HCT116 (cell line): ENCODE results near the gene NUDT4B. TPM values are rescaled to one million over a fixed set of nuclear protein-coding genes. Genes with fewer than 3 reads are reported as not detected.
"Not testable (repeated sequence)": the region's sequence is repeated elsewhere in the genome, so short reads cannot be mapped to it uniquely, and the experiment has no call there.

Experiments
- ATAC-seq: fragments of 200-7000 bp; cut with Tn5 transposase; 2 replicates; pipeline ENCODE4 v1.9.1; 2020; ENCODE audit warnings: mild to moderate bottlenecking, moderate library complexity
- BruUV-seq: library from RNA; stranded (reverse); fragments of 400-500 nt; replicated peaks from 2 replicates; lab custom pipeline; 2021; lab: Mats Ljungman, UMichigan
- CTCF ChIA-PET: fragments of 300-600 bp; sonication (Branson Sonifier 250); formaldehyde crosslinking; loops from one replicate; lab custom pipeline; 2021; ENCODE audit warnings: antibody characterized with exemption; lab: Charles Lee
- POLR2A ChIA-PET: fragments of 300-600, 350-600 bp; sonication (Branson Sonifier 250); formaldehyde crosslinking; loops from one replicate; lab custom pipeline; 2021; ENCODE audit warnings: antibody characterized with exemption; lab: Charles Lee
- RAD21 ChIA-PET, 2 experiments: fragments of 300-600 bp; sonication (Branson Sonifier 250); formaldehyde crosslinking; loops; one replicate each; lab custom pipeline; 2023; ENCODE audit warnings: low total read pairs in 2 of 2; ENCODE audit not compliant: uncharacterized antibody in 2 of 2, unreplicated experiment in 2 of 2, low non-redundant PET in 1 of 2; lab: Charles Lee
- DNase-seq: peaks from one replicate; pipeline ENCODE4 v3.0.0-alpha.2; 2010; ENCODE audit warnings: low read depth, low spot score
- H2AFZ ChIP-seq: fragments of 200-600 bp; shearing (Covaris generic), sonication (generic); 2 replicates; pipeline ENCODE4 v1.6.1; 2017; ENCODE audit warnings: low read depth, mixed run types, mixed read lengths, antibody characterized with exemption, low read length; ENCODE audit not compliant: poor library complexity, severe bottlenecking
- H3K27ac ChIP-seq: 2 replicates; pipeline ENCODE4 v1.5.1; 2012; ENCODE audit warnings: low read depth, low read length
- H3K27me3 ChIP-seq: fragments of 200-600 bp; sonication (generic); 2 replicates; pipeline ENCODE4 v1.6.1; 2016; ENCODE audit warnings: mixed run types, low read length, mixed read lengths; ENCODE audit not compliant: insufficient read depth
- H3K36me3 ChIP-seq, 2 experiments: fragments of 200-500 bp in 1 of 2; fragments of 200-600 bp in 1 of 2; sonication (Bioruptor generic) in 1 of 2; sonication (generic) in 1 of 2; 2 replicates each; pipeline versions ENCODE4 v1.5.1 to v1.6.1; 2014 to 2016; ENCODE audit warnings: low read length in 2 of 2, inconsistent platforms in 1 of 2, mixed read lengths in 1 of 2, mixed run types in 1 of 2; ENCODE audit not compliant: insufficient read depth in 2 of 2, control insufficient read depth in 1 of 2
- H3K4me1 ChIP-seq, 2 experiments: fragments of 200-600 bp in 1 of 2; sonication (generic) in 1 of 2; 2 replicates each; pipeline versions ENCODE4 v1.5.1 to v1.6.1; 2012 to 2017; ENCODE audit warnings: low read length in 2 of 2, inconsistent platforms in 1 of 2, mild to moderate bottlenecking in 1 of 2, mixed read lengths in 1 of 2, mixed run types in 1 of 2, moderate library complexity in 1 of 2; ENCODE audit not compliant: insufficient read depth in 2 of 2, control insufficient read depth in 1 of 2
- H3K4me2 ChIP-seq: fragments of 200-600 bp; sonication (generic); 2 replicates; pipeline ENCODE4 v1.6.1; 2017; ENCODE audit warnings: mixed run types, low read length, mixed read lengths
- H3K4me3 ChIP-seq, 2 experiments: fragments of 200-600 bp in 1 of 2; sonication (generic) in 1 of 2; replicated peaks in 1 of 2; 2 replicates each; pipeline ENCODE4 v1.5.1; 2011 to 2016; ENCODE audit warnings: low read length in 2 of 2, control low read depth in 1 of 2, low read depth in 1 of 2, mild to moderate bottlenecking in 1 of 2, mixed read lengths in 1 of 2, mixed run types in 1 of 2
- H3K79me2 ChIP-seq: fragments of 200-600 bp; sonication (generic); 2 replicates; pipeline ENCODE4 v1.6.1; 2017; ENCODE audit warnings: mild to moderate bottlenecking, mixed run types, low read length, moderate library complexity, mixed read lengths; ENCODE audit not compliant: insufficient read depth
- H3K9ac ChIP-seq: fragments of 200-600 bp; sonication (generic); 2 replicates; pipeline ENCODE4 v1.6.1; 2016; ENCODE audit warnings: low read length, mixed read lengths
- H3K9me2 ChIP-seq: fragments of 200-600 bp; sonication (generic), shearing (Covaris generic); 2 replicates; pipeline ENCODE4 v1.6.1; 2017; ENCODE audit warnings: mixed run types, mild to moderate bottlenecking, moderate library complexity; ENCODE audit not compliant: insufficient read depth
- H3K9me3 ChIP-seq, 2 experiments: fragments of 200-500 bp in 1 of 2; fragments of 200-600 bp in 1 of 2; sonication (Bioruptor generic) in 1 of 2; sonication (generic) in 1 of 2; 2 replicates each; pipeline ENCODE4 v1.6.1; 2014 to 2017; ENCODE audit warnings: low read length in 2 of 2, mixed read lengths in 2 of 2, inconsistent platforms in 1 of 2, low read depth in 1 of 2, mild to moderate bottlenecking in 1 of 2, mixed run types in 1 of 2, moderate library complexity in 1 of 2; ENCODE audit not compliant: control insufficient read depth in 1 of 2, insufficient read depth in 1 of 2
- H4K20me1 ChIP-seq: fragments of 200-600 bp; sonication (generic), shearing (Covaris generic); 2 replicates; pipeline ENCODE4 v1.6.1; 2017; ENCODE audit warnings: mixed run types, mild to moderate bottlenecking, moderate library complexity; ENCODE audit not compliant: insufficient read depth
- intact Hi-C: fragments of 100-400 bp; cut with micrococcal nuclease; formaldehyde crosslinking; loops from 2 replicates; pipeline ENCODE4 v1.10.0; 2022
- total RNA-seq: library from RNA; stranded (reverse); gene quantifications from one replicate; pipeline ENCODE4 v1.2.1, GENCODE V29; 2021; ENCODE audit not compliant: unreplicated experiment

NUDT4B gene
- total RNA-seq, 1 experiment from 2014 or later = 0.74 TPM

DNA sequence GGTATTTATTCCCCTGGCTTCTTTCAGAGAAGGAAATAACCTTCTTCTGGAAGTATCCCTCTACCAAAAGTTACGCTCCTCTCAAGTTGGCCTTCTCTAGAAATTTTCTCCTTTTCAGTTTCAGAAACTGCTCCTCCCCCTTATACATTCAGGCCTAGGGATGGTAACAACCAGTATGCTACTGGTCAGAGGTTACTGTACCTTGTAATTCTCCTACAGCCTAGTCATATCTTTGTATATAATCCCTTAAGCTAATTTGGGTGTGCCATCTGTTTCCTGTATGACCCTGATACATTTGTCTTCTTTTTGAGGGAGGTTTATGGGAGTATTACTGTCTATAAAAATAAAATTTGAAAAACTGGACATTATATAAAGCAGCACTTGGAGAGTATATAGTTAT is 29.1 kb downstream of the NUDT4B start:
- intact Hi-C loops, ATAC-seq, H3K79me2 ChIP-seq, H3K36me3 ChIP-seq, BruUV-seq, H3K9me3 ChIP-seq, CTCF ChIA-PET, H3K27ac ChIP-seq, POLR2A ChIA-PET, H3K27me3 ChIP-seq, H3K4me3 ChIP-seq, DNase-seq, H3K9me2 ChIP-seq, H2AFZ ChIP-seq, H3K4me1 ChIP-seq, RAD21 ChIA-PET, H3K9ac ChIP-seq, H4K20me1 ChIP-seq, H3K4me2 ChIP-seq: not testable (repeated sequence)

DNA sequence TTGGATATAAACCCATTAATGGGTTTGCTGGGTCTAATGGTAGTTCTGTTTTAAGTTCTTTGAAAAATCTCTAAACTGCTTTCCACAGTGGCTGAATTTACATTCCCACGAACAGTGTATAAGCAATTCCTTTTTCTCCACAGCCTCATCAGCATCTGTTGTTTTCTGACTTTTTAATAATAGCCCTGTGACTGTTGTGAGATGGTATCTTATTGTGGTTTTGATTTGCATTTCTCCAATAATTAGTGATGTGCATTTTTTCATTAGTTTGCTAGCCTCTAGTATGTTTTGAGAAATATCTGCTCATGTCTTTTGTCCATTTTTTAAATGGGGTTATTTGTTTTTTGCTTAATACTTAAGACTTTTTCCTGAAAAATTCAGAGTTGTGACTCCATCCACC is 31.8 kb downstream of the NUDT4B start:
- RAD21 ChIA-PET = not testable (repeated sequence)

DNA sequence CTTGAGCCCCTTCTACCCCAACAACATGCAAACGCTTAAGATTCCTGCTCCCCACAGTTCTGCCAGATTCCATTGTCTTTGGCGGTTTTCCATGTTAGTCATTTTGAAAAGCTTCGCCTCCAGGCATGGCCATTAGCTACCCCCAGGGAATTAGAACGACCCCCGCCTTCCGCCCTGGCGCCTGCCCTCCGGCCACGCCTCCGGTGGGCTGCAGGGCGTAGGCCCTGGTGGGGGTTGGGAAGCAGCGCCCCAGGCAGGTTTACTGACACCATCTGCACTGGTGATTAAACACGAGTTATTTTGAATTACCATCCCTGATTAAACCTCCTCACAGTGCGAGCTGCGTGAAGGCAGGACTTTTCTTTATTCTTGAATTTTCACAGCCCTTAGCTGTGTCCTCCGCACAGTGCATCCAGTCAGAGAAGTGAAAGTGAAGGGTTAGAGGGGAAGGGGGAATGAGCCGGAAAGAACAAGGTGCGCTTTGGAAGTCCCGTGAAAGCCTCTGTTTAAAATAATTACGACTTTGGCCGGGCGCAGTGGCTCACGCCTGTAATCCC is 43.0 kb downstream of the NUDT4B start:
- CTCF ChIA-PET, intact Hi-C loops, H3K36me3 ChIP-seq, H3K4me3 ChIP-seq, H3K27ac ChIP-seq, H3K9me3 ChIP-seq, ATAC-seq, H3K79me2 ChIP-seq, H3K4me2 ChIP-seq, RAD21 ChIA-PET, H3K9ac ChIP-seq, H3K27me3 ChIP-seq, POLR2A ChIA-PET, H2AFZ ChIP-seq, H3K4me1 ChIP-seq, H3K9me2 ChIP-seq, DNase-seq, H4K20me1 ChIP-seq, BruUV-seq: not testable (repeated sequence)

More for the DNA sequence above, 31.8 kb downstream of the NUDT4B start:
- H3K4me2 ChIP-seq, H3K9me2 ChIP-seq, H3K4me3 ChIP-seq, H3K27ac ChIP-seq, H3K27me3 ChIP-seq, POLR2A ChIA-PET, intact Hi-C loops, CTCF ChIA-PET, ATAC-seq, H3K9me3 ChIP-seq, H3K9ac ChIP-seq, H3K79me2 ChIP-seq, H2AFZ ChIP-seq, H4K20me1 ChIP-seq, BruUV-seq, H3K4me1 ChIP-seq, H3K36me3 ChIP-seq, DNase-seq: not testable (repeated sequence)

DNA sequence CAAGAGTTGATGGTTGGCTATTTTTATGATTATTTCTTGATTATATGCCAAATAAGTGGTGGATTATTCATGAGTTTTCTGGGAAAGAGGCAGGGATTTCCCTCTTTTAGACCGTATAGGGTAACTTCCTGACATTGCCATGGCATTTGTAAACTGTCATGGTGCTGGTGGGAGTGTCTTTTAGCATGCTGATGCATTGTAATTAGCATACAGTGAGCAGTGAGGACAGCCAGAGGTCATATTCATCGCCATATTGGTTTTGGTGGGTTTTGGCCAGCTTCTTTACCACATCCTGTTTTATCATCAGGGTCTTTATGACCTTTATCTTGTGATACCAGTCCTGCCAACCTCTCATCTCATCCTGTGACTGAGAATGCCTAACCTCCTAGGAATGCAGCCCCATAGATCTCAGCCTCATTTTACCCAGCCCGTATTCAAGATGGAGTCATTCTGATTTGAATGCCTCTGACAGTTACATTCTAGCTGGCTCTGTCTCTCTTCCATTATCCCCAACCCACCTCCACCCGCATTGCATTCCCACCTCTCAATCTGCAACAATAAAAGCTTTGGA is 45.3 kb downstream of the NUDT4B start:
- H3K36me3 ChIP-seq, H3K27me3 ChIP-seq, H3K9me2 ChIP-seq, H3K9ac ChIP-seq, H3K4me2 ChIP-seq, DNase-seq, BruUV-seq, RAD21 ChIA-PET, H3K4me3 ChIP-seq, H3K9me3 ChIP-seq, H4K20me1 ChIP-seq, H2AFZ ChIP-seq, H3K79me2 ChIP-seq, H3K27ac ChIP-seq, CTCF ChIA-PET, POLR2A ChIA-PET, H3K4me1 ChIP-seq, ATAC-seq, intact Hi-C loops: not testable (repeated sequence)
